Transverse colon (tissue), 4 donors: ENCODE results near the gene TRMT6. TPM values are rescaled to one million over a fixed set of nuclear protein-coding genes. Genes with fewer than 3 reads are reported as not detected.

Experiments used
- DNase-seq: peaks from one replicate; pipeline ENCODE4 v3.0.0-alpha.2; 2019
- H3K27ac ChIP-seq, 4 donors: fragments of 200-600 bp; sonication (generic); 2 replicates each; pipeline ENCODE4 v1.5.1; 2016 to 2018; ENCODE audit warnings: inconsistent platforms in 4 of 4
- H3K27me3 ChIP-seq: fragments of 200-600 bp; sonication (generic); 2 replicates; pipeline ENCODE4 v1.5.1; 2017; ENCODE audit warnings: inconsistent platforms
- H3K36me3 ChIP-seq, 4 donors: fragments of 200-600 bp; sonication (generic); 2 replicates each; pipeline ENCODE4 v1.5.1; 2017 to 2019; ENCODE audit warnings: inconsistent platforms in 4 of 4
- H3K4me1 ChIP-seq, 4 donors: fragments of 200-600 bp; sonication (generic); 2 replicates each; pipeline ENCODE4 v1.5.1; 2017 to 2020; ENCODE audit warnings: inconsistent platforms in 4 of 4
- H3K4me3 ChIP-seq, 4 donors: fragments of 200-600 bp; sonication (generic); 1 replicate in 1 of 4; 2 replicates in 3 of 4; pipeline versions ENCODE4 v1.5.1 to v1.6.1; 2017 to 2019; ENCODE audit warnings: inconsistent platforms in 4 of 4
- H3K9me3 ChIP-seq, 2 donors: fragments of 200-600 bp; sonication (generic); 2 replicates each; pipeline ENCODE4 v1.5.1; 2017 to 2019; ENCODE audit warnings: inconsistent platforms in 2 of 2
- EP300 ChIP-seq: sonication (generic); formaldehyde crosslinking; IDR thresholded peaks from one replicate; pipeline ENCODE4 v1.6.1; 2017; ENCODE audit warnings: antibody characterized with exemption, low read depth
- POLR2A ChIP-seq: fragments of 450-650 bp; IDR thresholded peaks from one replicate; pipeline ENCODE4 v1.6.1; 2016; ENCODE audit warnings: antibody characterized with exemption, mild to moderate bottlenecking, moderate library complexity
- POLR2AphosphoS5 ChIP-seq, 3 donors: sonication (generic); formaldehyde crosslinking; IDR thresholded peaks; one replicate each; pipeline ENCODE4 v1.6.1; 2016; ENCODE audit warnings: antibody characterized with exemption in 3 of 3
- WGBS, 2 donors: methylation state at CpG; one replicate each; pipeline ENCODE4 v1.1.5; 2018; ENCODE audit warnings: low coverage in 1 of 2; 5-methylcytosine and 5-hydroxymethylcytosine counted together
- in situ Hi-C, 4 donors: fragments of 200-750 bp; cut with MboI; loops; one replicate each; pipeline versions ENCODE4 v1.15.0 to v1.15.1; 2017; ENCODE audit warnings: low sequenced_read_pairs in 3 of 4, low pct_ligation_motif_present in 1 of 4, low pct_unique_long_range_greater_than_20kb in 1 of 4
- intact Hi-C: fragments of 100-400 bp; cut with DNase I; formaldehyde crosslinking; loops from one replicate; pipeline ENCODE4 v1.15.1; 2023; ENCODE audit warnings: low total_unique reads
- total RNA-seq, 4 donors: library from RNA; depleted of rRNA; stranded (reverse); fragments of >200 nt; gene quantifications; one replicate each; pipeline ENCODE4 v1.1.0, GENCODE V29; 2016
- TF ChIP-seq, protein P1 (sequence below), 5 experiments: fragments of 200-600 bp in 3 of 5; fragments of 450-650 bp in 2 of 5; sonication (generic) in 3 of 5; IDR thresholded peaks; 1 replicate in 2 of 5; 2 replicates in 3 of 5; pipeline ENCODE4 v1.5.1; 2016 to 2017; ENCODE audit warnings: antibody characterized with exemption in 5 of 5, inconsistent platforms in 3 of 5, mild to moderate bottlenecking in 2 of 5, moderate library complexity in 1 of 5

The TRMT6 gene
- total RNA-seq, result 1 to 10 TPM in 3 of 4 donors, under 1 TPM in 1; 1.00 to 9.4 (median 4.3) TPM

GRCh38 chr20:5950271-5951031, at the start of gene TRMT6, which contains the start of gene MCM8:
Gene TRMT6, minus strand, starts transcription at chr20:5950533. Its CDS starts 128 bp downstream, at chr20:5950405.
Gene MCM8, plus strand, starts transcription at chr20:5950652. Its CDS starts 1,364 bp downstream, at chr20:5952016.
- H3K9me3 ChIP-seq, result no peaks in the 10 kb centered on the region
- intact Hi-C loops, result loop anchor here (10.0 kb wide), 1 partner anchor 124 kb away; no protein-coding TSS in a partner anchor
- H3K36me3 ChIP-seq, result peaks cover 0 to 5% (median under 1%) of the 10 kb centered on the region in 4 donors
- H3K27me3 ChIP-seq, result no peaks in the 10 kb centered on the region
- peak within 1 kb of the TSS; percentile 66 to 86 (median 74) for H3K4me3 ChIP-seq
- in situ Hi-C loops, result no loop called here
- 0 to 17% methylated on average over 2 to 59 of the region's 61 CpGs for whole genome bisulfite sequencing, 2 donors
- peaks cover 9 to 23% (median 17%) of the 10 kb centered on the region in 4 donors for H3K4me1 ChIP-seq
- peak; percentile 97 for DNase-seq
- peak within 1 kb of the TSS; percentile 68 to 90 (median 87) for H3K27ac ChIP-seq
- TF ChIP-seq POLR2A, result peak; percentile 38
- TF ChIP-seq EP300, result no peak
- TF ChIP-seq, protein P1, sequence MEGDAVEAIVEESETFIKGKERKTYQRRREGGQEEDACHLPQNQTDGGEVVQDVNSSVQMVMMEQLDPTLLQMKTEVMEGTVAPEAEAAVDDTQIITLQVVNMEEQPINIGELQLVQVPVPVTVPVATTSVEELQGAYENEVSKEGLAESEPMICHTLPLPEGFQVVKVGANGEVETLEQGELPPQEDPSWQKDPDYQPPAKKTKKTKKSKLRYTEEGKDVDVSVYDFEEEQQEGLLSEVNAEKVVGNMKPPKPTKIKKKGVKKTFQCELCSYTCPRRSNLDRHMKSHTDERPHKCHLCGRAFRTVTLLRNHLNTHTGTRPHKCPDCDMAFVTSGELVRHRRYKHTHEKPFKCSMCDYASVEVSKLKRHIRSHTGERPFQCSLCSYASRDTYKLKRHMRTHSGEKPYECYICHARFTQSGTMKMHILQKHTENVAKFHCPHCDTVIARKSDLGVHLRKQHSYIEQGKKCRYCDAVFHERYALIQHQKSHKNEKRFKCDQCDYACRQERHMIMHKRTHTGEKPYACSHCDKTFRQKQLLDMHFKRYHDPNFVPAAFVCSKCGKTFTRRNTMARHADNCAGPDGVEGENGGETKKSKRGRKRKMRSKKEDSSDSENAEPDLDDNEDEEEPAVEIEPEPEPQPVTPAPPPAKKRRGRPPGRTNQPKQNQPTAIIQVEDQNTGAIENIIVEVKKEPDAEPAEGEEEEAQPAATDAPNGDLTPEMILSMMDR (IDR thresholded peaks at IDR 0.05), result no peak
- peak; percentile 75 to 79 (median 78) for TF ChIP-seq POLR2AphosphoS5 (IDR thresholded peaks at IDR 0.05)

GRCh38 chr20:5999783-6000182, 49.5 kb upstream of the TRMT6 start:
- TF ChIP-seq POLR2A (no peak), EP300 (no peak), POLR2AphosphoS5 (IDR thresholded peaks at IDR 0.05) (no peak)
- TF ChIP-seq, protein P1 (IDR thresholded peaks at IDR 0.05), result no peak
- Histone ChIP-seq H3K27me3 (no peaks in the 10 kb centered on the region), H3K4me1 (no peaks in the 10 kb centered on the region), H3K4me3 (no peak overlapping the region), H3K36me3 (peaks cover 0 to 7% (median 0%) of the 10 kb centered on the region in 4 donors), H3K27ac (no peak overlapping the region), H3K9me3 (no peaks in the 10 kb centered on the region)
- WGBS, 2 donors, result 95 to 99% methylated on average over 9 of the region's 9 CpGs
- DNase-seq, result no peak
- intact Hi-C loops, result no loop called here
- in situ Hi-C loops, result loop anchor here in 1 of 4 donors (10.0 kb wide), 1 partner anchor 55 kb away; no protein-coding TSS in a partner anchor

- in situ Hi-C loops, result loop anchor here in 1 of 4 donors (10.0 kb wide), 1 partner anchor 52 kb away; no protein-coding TSS in a partner anchor
- Histone ChIP-seq H3K36me3 (peaks cover 0 to 7% (median 0%) of the 10 kb centered on the region in 4 donors), H3K4me3 (no peak overlapping the region), H3K4me1 (peaks cover 0 to under 1% (median 0%) of the 10 kb centered on the region in 4 donors), H3K27me3 (no peaks in the 10 kb centered on the region), H3K9me3 (no peaks in the 10 kb centered on the region), H3K27ac (no peak overlapping the region)
- peak; percentile 22 for DNase-seq
- 38 to 47% methylated on average over 1 of the region's 1 CpG for WGBS, 2 donors
- TF ChIP-seq, protein P1 (IDR thresholded peaks at IDR 0.05), result peak in 3 of 5 experiments; percentile 13 to 27 (median 20)
- no peak for TF ChIP-seq POLR2AphosphoS5 (IDR thresholded peaks at IDR 0.05)
- intact Hi-C loops, result no loop called here
Measured at GRCh38 chr20:5996765-5997164, 46.4 kb upstream of the TRMT6 start.
